ENCODE data around the gene GLI3.

GRCh38 chr7:42217053-42217452 is 20.0 kb downstream of the GLI3 start:
- TF ChIP-seq POLR2A (IDR thresholded peaks at IDR 0.05; ENCODE audit: low read depth, low read length) (no peak), POLR2AphosphoS5 (IDR thresholded peaks at IDR 0.05; ENCODE audit: low read depth, low read length) (no peak), PAX5 (IDR thresholded peaks at IDR 0.05; ENCODE audit: insufficient read depth, low read length, severe bottlenecking) (no peak), TAF1 (IDR thresholded peaks at IDR 0.05; ENCODE audit: low read depth, low read length) (no peak), SPI1 (IDR thresholded peaks at IDR 0.05; ENCODE audit: low read depth, low read length) (no peak), POU2F2 (IDR thresholded peaks at IDR 0.05; ENCODE audit: low read depth, low read length) (no peak)
